Breast epithelium (tissue), 3 donors: ENCODE data around the gene CORO1C.

Experiments used
- POLR2A ChIP-seq: fragments of 450-650 bp; IDR thresholded peaks from one replicate; pipeline ENCODE4 v1.6.1; 2016; ENCODE audit warnings: antibody characterized with exemption, mild to moderate bottlenecking, moderate library complexity
- POLR2AphosphoS5 ChIP-seq, 3 donors: sonication (generic); formaldehyde crosslinking; IDR thresholded peaks; one replicate each; pipeline ENCODE4 v1.6.1; 2017; ENCODE audit warnings: antibody characterized with exemption in 3 of 3
- TF ChIP-seq, protein P1 (sequence below), 3 donors: fragments of 450-650 bp; IDR thresholded peaks; one replicate each; pipeline ENCODE4 v1.5.1; 2016 to 2017; ENCODE audit warnings: antibody characterized with exemption in 3 of 3, mild to moderate bottlenecking in 3 of 3, moderate library complexity in 3 of 3

DNA sequence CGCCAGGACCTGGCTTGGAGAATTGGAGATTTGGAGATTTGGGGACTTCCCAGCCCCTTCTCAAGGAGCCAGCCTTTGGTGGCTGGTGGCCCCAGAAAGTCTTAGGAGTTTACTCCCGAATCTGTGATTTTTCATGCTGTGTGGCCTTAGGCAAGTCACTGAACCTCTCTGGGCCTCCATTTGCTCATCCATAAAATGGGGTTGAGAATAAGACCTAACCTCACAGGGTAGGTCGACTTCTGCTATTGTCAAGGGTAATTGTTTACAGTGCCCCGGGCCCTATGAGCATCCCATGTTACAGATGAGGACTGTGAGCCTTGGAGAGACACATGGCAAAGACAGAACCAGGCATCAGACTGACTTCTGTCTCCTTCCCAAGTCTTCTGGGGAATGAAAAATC, 117.3 kb downstream of the CORO1C start:
- TF ChIP-seq, protein P1, sequence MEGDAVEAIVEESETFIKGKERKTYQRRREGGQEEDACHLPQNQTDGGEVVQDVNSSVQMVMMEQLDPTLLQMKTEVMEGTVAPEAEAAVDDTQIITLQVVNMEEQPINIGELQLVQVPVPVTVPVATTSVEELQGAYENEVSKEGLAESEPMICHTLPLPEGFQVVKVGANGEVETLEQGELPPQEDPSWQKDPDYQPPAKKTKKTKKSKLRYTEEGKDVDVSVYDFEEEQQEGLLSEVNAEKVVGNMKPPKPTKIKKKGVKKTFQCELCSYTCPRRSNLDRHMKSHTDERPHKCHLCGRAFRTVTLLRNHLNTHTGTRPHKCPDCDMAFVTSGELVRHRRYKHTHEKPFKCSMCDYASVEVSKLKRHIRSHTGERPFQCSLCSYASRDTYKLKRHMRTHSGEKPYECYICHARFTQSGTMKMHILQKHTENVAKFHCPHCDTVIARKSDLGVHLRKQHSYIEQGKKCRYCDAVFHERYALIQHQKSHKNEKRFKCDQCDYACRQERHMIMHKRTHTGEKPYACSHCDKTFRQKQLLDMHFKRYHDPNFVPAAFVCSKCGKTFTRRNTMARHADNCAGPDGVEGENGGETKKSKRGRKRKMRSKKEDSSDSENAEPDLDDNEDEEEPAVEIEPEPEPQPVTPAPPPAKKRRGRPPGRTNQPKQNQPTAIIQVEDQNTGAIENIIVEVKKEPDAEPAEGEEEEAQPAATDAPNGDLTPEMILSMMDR (IDR thresholded peaks at IDR 0.05) = no peak
- TF ChIP-seq POLR2A (no peak), POLR2AphosphoS5 (IDR thresholded peaks at IDR 0.05) (no peak)
